Measurements from ENCODE around the gene AEBP1.

Gene AEBP1

DNA sequence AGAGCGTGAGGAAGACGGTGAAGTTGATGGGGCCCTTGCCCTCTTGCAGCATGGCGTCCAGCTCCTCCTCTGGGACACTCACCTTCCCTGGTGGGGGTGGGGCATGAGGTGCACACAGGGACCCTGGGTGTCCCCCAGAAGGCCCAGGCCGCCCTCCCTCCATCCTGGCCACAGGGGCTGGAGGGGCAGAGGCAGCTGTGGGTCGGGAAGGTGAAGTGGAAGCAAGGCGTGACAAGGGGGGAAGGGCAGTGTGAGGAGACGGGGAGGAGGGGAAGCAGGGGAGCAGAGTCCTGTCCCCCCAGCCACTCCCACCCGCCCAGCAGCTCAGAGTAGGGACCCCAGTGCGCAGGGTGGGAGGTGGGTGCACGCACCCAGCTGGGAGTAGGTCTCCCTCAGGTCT is 36.2 kb downstream of the AEBP1 start:
- DNase-seq (ENCODE audit: low read depth, low spot score): no peak
- in situ Hi-C loops (cut with HindIII; ENCODE audit: low sequenced_read_pairs): no loop called here
- TF ChIP-seq, protein P1, sequence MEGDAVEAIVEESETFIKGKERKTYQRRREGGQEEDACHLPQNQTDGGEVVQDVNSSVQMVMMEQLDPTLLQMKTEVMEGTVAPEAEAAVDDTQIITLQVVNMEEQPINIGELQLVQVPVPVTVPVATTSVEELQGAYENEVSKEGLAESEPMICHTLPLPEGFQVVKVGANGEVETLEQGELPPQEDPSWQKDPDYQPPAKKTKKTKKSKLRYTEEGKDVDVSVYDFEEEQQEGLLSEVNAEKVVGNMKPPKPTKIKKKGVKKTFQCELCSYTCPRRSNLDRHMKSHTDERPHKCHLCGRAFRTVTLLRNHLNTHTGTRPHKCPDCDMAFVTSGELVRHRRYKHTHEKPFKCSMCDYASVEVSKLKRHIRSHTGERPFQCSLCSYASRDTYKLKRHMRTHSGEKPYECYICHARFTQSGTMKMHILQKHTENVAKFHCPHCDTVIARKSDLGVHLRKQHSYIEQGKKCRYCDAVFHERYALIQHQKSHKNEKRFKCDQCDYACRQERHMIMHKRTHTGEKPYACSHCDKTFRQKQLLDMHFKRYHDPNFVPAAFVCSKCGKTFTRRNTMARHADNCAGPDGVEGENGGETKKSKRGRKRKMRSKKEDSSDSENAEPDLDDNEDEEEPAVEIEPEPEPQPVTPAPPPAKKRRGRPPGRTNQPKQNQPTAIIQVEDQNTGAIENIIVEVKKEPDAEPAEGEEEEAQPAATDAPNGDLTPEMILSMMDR (IDR thresholded peaks at IDR 0.05; ENCODE audit: low read depth, low read length): no peak
- no peak overlapping the region for H3K4me3 ChIP-seq (ENCODE audit: low read depth, low read length)

DNA sequence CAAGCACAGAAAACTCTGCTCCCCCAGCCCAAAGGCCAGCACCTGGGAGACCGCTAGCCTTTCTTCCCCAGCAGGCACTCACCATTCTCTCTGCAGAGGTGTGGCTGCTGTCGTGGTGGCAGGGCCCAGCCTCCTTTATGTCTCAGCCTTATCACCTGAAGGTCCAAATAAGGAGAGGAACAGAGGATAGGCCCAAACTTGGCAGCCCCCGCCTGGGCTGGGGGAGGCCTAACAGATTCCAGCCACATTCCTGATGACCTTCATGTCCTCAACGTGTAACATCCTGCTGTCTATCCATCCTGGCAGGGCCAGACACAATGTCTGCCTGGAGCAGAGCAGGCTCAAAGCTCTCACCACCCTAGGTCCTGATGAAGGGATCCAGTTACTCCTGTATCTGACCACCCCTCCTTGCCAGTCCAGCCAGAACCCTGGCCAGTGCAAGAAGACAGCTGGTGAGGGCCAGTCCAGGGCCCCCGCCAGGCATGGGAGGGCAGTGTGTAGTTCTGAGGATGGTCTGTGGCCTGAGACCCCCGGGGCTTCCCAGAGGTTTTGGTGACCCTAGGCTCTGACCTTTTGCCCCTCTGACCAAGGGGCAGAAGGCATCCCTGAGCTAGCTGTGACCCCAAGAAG is 37.2 kb downstream of the AEBP1 start, which contains the start of gene MYL7:
Gene MYL7, minus strand, starts transcription at position 112 of the 630 bp plus-strand sequence. Its CDS starts 27 bp downstream, at position 85.
- H3K4me3 ChIP-seq (ENCODE audit: low read depth, low read length): no peak within 1 kb of the TSS
- in situ Hi-C loops (cut with HindIII; ENCODE audit: low sequenced_read_pairs): no loop called here
- TF ChIP-seq, protein P1 (IDR thresholded peaks at IDR 0.05; ENCODE audit: low read depth, low read length): no peak
- DNase-seq (ENCODE audit: low read depth, low spot score): no peak

DNA sequence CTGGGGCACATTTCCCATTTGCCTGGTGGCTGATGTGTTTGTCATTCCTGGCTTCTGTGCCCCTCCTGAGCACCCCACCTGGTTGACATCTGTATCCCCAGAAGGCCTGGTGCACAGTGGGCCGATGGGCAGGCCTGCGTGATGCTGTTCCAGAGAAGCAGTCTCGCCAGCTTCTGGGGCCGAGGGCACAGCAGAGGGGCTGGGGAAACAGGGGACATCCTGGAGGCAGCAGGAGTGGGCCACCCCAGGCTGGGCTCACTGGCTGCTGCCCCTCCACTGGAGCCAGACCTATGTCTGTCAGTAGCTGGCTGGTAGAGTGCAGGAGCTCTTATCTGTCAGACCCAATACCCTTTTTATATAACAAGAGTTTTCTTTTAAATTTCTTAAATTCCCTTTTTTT is 37.9 kb downstream of the AEBP1 start:
- no peak for DNase-seq (ENCODE audit: low read depth, low spot score)
- H3K4me3 ChIP-seq (ENCODE audit: low read depth, low read length): no peak overlapping the region
- TF ChIP-seq, protein P1 (IDR thresholded peaks at IDR 0.05; ENCODE audit: low read depth, low read length): no peak
- in situ Hi-C loops (cut with HindIII; ENCODE audit: low sequenced_read_pairs): no loop called here

DNA sequence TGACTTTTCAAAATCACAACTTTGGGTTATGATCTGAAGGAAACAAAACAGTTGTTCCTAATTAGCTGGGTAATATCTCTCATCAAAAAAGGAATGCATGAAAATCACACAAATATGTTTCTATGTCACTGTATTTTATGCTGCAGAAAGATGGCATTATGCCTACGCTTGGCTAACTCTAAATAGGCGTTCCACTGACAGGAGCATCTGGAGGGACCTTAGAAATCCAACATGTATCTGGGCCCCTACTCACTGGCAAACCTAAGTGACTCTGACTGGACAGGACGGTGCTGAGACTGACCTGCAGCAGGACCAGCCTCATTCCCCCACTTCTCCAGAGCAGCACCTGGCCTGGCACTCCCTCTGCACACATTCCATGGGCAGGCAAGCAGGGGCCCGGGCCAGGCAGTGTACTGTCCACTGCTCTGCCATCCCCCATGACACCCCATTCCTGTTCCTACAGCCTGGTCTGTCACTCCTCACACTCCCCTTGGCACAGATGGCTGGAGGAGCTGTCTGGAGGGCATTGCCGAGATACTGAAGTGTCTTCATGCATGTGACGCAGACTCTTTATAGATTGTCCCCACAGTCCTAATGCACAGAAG is 39.6 kb downstream of the AEBP1 start:
- H3K4me3 ChIP-seq (ENCODE audit: low read depth, low read length): no peak overlapping the region
- no peak for DNase-seq (ENCODE audit: low read depth, low spot score)
- TF ChIP-seq, protein P1 (IDR thresholded peaks at IDR 0.05; ENCODE audit: low read depth, low read length): no peak
- in situ Hi-C loops (cut with HindIII; ENCODE audit: low sequenced_read_pairs): no loop called here

DNA sequence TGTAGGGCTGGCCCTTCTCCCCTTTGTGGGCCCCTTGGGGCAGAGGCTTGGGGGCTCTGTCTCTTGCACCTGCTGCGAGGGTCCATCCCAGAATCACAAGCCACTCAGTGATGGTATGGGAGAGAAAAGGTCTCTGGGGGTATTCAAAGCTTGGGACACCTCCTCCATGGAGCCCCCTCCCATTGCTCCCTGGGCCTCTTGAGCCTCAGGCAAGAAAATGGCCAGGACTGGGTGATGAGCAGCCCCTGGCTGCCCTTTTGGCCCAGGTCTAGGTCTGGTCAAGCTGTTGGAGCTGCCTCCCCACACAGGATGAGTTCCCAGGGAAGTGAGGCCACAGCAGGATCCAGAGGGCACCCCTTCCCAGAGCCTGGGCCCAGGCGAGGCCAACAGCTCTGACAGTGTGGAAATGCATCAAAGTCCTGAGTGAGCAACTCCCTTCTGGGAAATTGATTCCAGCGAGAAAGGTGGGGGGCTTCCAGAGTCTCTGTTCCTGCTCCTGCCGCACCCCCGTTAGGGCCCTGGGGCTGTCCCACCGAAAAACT is 40.4 kb downstream of the AEBP1 start:
- in situ Hi-C loops (cut with HindIII; ENCODE audit: low sequenced_read_pairs): no loop called here
- H3K4me3 ChIP-seq (ENCODE audit: low read depth, low read length): no peak overlapping the region
- no peak for DNase-seq (ENCODE audit: low read depth, low spot score)
- TF ChIP-seq, protein P1 (IDR thresholded peaks at IDR 0.05; ENCODE audit: low read depth, low read length): no peak

DNA sequence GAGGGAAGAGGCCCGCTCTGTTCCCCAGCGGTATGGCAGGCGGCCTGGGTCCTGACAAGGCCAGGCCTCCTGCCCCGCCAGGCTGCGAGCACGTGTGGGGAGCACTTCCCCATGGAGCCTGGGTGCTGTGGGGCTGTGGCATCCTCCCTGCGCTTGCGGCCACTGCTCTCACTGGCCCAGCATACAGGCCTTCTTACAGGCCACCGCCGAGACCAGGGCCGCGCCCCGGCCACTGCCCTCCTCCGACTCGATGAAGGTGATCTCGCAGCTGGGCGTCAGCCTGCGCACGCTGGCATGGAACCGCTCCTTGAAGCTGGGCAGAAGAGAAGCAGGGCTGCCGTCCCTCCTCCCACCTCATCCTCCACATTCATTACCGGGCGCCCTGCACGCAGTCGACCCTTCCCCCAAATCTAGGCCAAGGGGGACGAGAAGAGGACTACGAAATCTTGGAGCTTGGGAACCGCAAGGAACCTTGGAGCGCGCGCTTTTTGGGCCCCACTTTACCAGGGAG is 40.9 kb downstream of the AEBP1 start:
- DNase-seq (ENCODE audit: low read depth, low spot score): no peak
- in situ Hi-C loops (cut with HindIII; ENCODE audit: low sequenced_read_pairs): no loop called here
- TF ChIP-seq, protein P1 (IDR thresholded peaks at IDR 0.05; ENCODE audit: low read depth, low read length): no peak
- H3K4me3 ChIP-seq (ENCODE audit: low read depth, low read length): no peak overlapping the region
